Esophagus mucosa (tissue), 1 donor: ENCODE results near the gene MACROD2. TPM values are rescaled to one million over a fixed set of nuclear protein-coding genes. Genes with fewer than 3 reads are reported as not detected.

Experiments
- ATAC-seq: fragments of 200-7000 bp; cut with Tn5 transposase; one replicate; pipeline ENCODE4 v1.9.1; 2020
- total RNA-seq: library from RNA; stranded (reverse); gene quantifications from one replicate; pipeline ENCODE4 v1.2.4, GENCODE V29; 2023
- donor health status: DM: yes; HTN: yes; CAD: no.

The MACROD2 gene
- total RNA-seq, 1 donor from 2014 or later = 2.2 TPM

DNA sequence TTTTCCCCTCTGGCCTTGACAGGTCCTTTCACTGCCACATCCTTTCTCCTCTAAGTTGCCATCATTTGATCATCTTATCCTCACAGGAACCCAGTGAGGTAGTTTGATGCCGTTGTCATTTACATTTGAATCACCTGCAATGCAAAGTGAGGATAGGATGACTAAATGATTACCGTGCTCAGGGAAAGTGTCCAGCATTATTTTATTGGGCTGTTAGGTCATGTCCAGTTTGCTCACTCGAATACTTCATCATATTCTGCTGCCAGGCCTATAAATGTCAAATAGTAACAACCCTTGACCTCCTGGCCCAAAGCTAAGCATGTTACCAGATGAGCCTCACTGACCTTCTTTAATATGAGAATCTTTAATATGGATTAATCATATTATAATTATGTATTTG, 1410.8 kb downstream of the MACROD2 start:
- ATAC-seq = no peak

DNA sequence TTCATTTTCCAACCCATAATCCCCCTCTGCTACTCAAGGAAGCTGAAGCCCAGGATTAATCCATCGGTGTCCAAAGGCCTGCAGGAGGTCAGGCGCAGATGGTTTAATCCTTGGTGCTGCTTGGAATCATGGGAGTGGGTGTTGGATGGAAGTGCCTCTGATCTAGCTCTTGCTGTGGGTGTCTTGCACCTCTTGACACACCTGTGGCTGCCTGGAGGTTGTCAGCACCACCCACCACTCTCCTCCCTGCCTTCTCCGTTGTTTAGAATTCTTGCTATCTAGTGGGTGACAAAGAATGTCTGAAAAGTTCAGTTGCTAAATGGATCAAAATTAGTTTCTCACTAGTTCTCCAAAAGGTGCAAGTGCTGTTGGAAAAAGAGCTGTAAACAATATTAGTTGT, 1416.5 kb downstream of the MACROD2 start:
- ATAC-seq = no peak

GRCh38 chr20:15415908-15416307, 1420.6 kb downstream of the MACROD2 start:
- no peak for ATAC-seq

DNA sequence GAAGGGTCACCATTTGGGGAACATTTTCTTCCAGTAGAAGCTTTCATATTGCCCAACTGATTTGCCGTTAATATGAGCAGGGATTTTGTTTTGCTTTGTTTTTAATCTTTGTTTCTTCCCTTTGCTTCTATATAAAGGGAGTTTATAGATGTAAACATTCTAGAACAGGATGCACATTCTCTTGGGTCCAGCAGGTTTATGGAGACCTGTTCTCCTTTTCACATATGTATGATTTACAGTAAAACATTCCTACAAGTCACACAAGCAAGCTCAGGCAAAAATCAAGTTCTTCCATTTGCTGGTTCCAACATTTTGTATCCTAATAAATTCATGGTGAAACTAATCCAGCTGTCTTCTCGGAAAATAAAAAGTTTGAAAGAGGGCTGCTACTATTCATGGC, 1424.5 kb downstream of the MACROD2 start:
- no peak for ATAC-seq

GRCh38 chr20:15422966-15423365, 1427.7 kb downstream of the MACROD2 start:
- ATAC-seq = no peak

DNA sequence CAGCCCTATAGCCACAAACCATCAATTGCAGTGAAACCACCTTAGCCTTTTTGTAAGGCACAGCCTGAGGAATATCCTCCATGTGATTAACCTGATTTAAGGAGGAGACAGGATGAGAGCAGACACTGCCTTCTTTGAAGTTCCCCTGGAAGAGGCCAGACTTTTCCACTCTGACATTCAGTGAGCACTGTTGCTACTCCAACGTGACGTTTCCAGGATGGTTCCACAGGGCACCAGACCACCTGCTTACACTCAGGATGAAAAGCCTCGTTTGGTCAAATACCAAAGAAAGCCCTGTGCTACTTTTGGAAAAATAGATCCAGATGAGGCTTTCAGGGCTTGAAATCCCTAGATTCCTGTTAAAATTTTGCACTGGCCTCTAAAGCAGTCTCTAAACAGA, 1444.2 kb downstream of the MACROD2 start:
- no peak for ATAC-seq

DNA sequence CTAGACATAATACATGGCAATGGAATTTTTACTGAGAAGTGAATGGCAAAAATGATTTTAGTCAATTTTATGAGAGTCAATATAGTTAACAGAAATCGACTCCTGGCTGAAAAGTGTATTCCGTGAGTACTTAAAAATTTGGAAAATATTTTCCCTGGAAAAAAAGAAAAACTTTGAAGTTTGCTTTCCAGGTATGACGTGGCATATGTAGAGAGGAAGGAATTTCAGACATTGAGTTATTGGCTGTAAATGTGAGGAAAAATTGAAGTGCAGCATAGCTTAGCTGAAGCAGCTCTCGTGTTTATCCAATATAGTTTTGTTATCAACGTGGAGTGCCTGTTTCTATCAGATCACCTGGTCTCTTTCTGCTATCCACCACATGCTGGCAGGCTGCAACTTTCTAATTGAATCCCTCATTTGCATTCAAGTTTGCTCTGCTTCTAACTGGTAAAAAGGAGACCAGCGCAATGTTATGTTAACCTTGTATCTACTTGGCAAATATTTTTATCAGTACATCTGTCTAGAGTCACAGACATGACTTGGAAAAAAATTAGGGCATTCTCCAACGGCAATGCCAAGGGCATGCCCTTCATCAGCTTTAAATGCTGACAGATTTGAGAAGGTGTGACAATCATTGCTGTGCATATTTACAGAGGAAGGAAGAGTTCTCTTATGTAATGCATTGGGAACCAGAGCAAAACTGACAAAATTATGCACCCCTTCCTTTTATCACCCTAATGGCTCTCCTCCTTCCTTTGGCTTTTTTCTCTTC, 1444.9 kb downstream of the MACROD2 start:
- ATAC-seq = no peak

DNA sequence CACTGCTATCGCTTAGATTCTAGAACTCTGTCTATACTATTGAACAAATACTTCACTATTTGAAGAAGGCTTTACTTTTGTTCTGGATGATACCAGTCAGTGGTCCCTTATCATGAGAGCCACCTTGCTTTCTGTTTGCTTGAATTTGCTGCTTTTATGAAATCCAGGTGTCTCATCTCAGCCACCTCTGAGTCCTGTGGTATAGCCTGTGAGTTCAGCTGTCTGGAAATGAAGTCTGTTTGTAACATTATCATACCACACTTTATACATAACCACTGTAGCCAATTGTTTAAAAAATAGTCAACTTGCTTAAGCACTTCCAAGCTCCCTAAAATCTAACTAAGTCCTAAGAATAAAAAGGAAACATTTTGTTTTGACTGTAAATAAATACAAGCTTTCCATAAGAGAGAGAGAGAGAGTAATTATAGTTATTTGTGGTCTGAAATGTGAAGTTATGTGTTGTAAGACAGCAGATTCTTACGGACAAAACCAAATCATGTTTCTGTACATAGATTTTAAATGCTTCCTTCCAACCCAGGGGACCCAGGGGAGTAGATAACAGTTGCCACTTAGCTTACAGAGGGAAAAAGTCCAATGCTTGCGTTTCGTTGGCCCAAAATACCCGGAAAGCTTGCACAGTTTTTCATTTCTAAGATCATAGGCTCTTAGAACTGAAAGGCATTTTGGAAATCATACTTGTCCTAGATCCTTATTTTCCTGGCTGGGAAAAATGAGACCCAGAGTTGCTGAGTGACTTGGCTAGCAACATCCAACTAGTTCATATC, 1449.9 kb downstream of the MACROD2 start:
- no peak for ATAC-seq

GRCh38 chr20:15446373-15446772, 1451.1 kb downstream of the MACROD2 start:
- ATAC-seq = no peak

- no peak for ATAC-seq
Observed at GRCh38 chr20:15447549-15447948, 1452.2 kb downstream of the MACROD2 start.

- no peak for ATAC-seq
Observed at GRCh38 chr20:15449061-15449460, 1453.7 kb downstream of the MACROD2 start.

GRCh38 chr20:15451241-15451640, 1455.9 kb downstream of the MACROD2 start:
- ATAC-seq = no peak

GRCh38 chr20:15455279-15455678, 1460.0 kb downstream of the MACROD2 start:
- no peak for ATAC-seq

DNA sequence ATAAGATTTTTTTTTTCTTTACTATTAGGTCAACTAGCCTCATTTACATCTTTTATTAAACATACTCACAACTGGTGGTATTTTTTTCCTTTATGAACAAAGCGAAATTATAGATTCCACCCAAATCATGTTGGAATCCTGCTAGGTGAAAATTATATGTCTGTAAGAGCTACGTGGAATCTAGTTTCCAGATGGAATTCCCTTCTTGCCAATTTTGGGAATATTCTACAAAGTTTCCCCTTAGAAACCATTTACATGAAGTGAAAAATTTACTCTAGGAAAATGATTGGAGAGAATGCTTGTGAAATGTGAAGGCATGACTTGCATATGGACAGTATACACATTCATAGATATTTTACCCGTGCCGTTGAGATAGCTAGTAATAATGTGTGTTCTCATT, 1466.6 kb downstream of the MACROD2 start:
- ATAC-seq = no peak

- ATAC-seq = peak; percentile 26
Observed at GRCh38 chr20:15475483-15475882, 1480.2 kb downstream of the MACROD2 start.

- no peak for ATAC-seq
Observed at GRCh38 chr20:15476186-15476585, 1480.9 kb downstream of the MACROD2 start.

- no peak for ATAC-seq
Observed at GRCh38 chr20:15476781-15477180, 1481.5 kb downstream of the MACROD2 start.

- no peak for ATAC-seq
Observed at GRCh38 chr20:15482525-15482924, 1487.2 kb downstream of the MACROD2 start.

DNA sequence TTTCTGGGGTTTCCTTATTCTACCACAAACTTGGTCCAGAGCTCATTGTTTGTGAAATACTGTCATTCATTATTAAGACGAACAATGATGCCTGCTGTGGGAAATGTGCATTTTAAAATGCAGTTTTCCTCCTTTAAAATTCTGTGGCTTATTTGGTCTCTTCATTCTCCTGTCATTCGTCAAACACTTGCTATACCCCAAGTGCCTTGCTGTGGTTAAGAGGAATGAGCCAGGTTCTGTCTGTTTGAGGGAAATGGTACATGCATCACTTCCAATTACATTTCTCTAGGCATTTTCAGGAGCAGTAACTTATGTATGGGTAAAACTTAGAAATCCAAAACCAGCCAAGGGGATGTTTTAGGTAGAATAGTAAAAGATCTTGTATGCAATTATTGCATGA, 1490.2 kb downstream of the MACROD2 start:
- ATAC-seq = no peak

GRCh38 chr20:15487030-15487429, 1491.7 kb downstream of the MACROD2 start:
- ATAC-seq = no peak

DNA sequence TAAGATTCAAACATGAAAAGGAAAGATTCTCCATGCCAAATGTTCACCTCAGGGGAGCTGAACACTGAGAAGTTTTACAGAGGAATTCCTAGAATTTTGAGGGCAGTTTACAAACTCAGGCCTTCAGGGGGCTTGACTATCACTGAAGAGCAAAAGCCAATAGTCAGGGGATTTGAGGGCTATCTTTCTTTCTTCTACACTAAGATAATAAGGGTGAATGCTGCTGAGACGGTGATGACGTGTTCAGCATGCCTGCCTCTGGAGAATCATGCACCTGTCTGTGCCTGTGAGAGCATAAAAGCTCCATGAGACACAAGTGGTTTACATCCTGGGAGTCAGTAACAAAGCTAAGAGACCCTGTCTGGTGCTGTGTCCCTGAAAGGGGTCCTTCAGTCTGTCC, 1492.4 kb downstream of the MACROD2 start:
- ATAC-seq = no peak

DNA sequence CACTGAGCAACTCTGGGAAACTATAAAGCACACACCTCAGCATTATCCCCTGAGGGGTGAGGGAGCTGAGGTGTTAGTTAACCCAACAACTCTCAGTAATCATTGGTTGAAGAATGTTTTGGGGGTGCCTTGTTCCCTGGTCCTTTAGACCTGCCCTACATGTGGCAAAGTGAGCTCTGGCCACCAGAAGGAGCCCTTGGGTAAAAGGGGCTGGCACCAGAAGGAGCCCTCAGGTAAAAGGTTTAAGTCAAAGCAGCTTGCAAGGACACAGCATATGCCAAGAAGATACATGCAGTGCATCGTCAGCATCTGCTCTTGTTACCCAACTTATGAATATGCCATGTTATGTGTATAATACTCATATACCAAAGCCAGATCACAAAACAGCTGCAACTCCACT, 1496.3 kb downstream of the MACROD2 start:
- ATAC-seq = no peak

- no peak for ATAC-seq
Observed at GRCh38 chr20:15494851-15495250, 1499.5 kb downstream of the MACROD2 start.

- ATAC-seq = no peak
Observed at GRCh38 chr20:15496501-15497039, 1501.3 kb downstream of the MACROD2 start.
